Measurements from ENCODE around the gene ZBTB25. TPM values are rescaled to one million over a fixed set of nuclear protein-coding genes. Genes with fewer than 3 reads are reported as not detected.

Gene ZBTB25
- total RNA-seq, 2 experiments from 2014 or later = 56.8 to 58.1 TPM

- no peak overlapping the region for H3K27ac ChIP-seq (ENCODE audit: low read depth in 1 of 2, low read length in 2 of 2)
- H3K36me3 Mint-ChIP-seq (ENCODE audit: low read depth) = peaks cover 80% of the 10 kb centered on the region
These were observed 79.7 kb downstream of the ZBTB25 start for GRCh38 chr14:64423987-64424386.

GRCh38 chr14:64422756-64423155 lies 80.9 kb downstream of the ZBTB25 start:
- Mint-ChIP-seq H3K4me3 (no peak overlapping the region), H3K9me3 (no peaks in the 10 kb centered on the region), H3K36me3 (ENCODE audit: low read depth) (peaks cover 76% of the 10 kb centered on the region), H3K4me1 (ENCODE audit: low read depth) (no peaks in the 10 kb centered on the region), H3K27ac (no peak overlapping the region), H3K27me3 (no peaks in the 10 kb centered on the region)
- H3K4me3 ChIP-seq (ENCODE audit: low read length) = no peak overlapping the region
- H3K27ac ChIP-seq (ENCODE audit: low read depth in 1 of 2, low read length in 2 of 2) = no peak overlapping the region
- no peak for DNase-seq
- TF ChIP-seq, protein P1, sequence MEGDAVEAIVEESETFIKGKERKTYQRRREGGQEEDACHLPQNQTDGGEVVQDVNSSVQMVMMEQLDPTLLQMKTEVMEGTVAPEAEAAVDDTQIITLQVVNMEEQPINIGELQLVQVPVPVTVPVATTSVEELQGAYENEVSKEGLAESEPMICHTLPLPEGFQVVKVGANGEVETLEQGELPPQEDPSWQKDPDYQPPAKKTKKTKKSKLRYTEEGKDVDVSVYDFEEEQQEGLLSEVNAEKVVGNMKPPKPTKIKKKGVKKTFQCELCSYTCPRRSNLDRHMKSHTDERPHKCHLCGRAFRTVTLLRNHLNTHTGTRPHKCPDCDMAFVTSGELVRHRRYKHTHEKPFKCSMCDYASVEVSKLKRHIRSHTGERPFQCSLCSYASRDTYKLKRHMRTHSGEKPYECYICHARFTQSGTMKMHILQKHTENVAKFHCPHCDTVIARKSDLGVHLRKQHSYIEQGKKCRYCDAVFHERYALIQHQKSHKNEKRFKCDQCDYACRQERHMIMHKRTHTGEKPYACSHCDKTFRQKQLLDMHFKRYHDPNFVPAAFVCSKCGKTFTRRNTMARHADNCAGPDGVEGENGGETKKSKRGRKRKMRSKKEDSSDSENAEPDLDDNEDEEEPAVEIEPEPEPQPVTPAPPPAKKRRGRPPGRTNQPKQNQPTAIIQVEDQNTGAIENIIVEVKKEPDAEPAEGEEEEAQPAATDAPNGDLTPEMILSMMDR (IDR thresholded peaks at IDR 0.05) = no peak
- peaks cover 46% of the 10 kb centered on the region for H3K36me3 ChIP-seq (ENCODE audit: insufficient read depth, low read length)
- ChIA-PET POLR2A (no interaction called here), CTCF (interaction anchor here (1.3 kb wide), 1 partner anchor 9 kb away, joined by 3 read pairs; no protein-coding TSS in a partner anchor)
- no peaks in the 10 kb centered on the region for H3K9me3 ChIP-seq (ENCODE audit: control insufficient read depth in 1 of 2, insufficient read depth in 1 of 2, low read length in 2 of 2)
- ATAC-seq (ENCODE audit: poor library complexity) = no peak
- no peaks in the 10 kb centered on the region for H3K27me3 ChIP-seq (ENCODE audit: control insufficient read depth in 1 of 2, insufficient read depth in 2 of 2, low read length in 2 of 2)
- intact Hi-C loops (cut with DNase I, micrococcal nuclease) = no loop called here
- no peaks in the 10 kb centered on the region for H3K4me1 ChIP-seq (ENCODE audit: insufficient read depth, low read length)

More at GRCh38 chr14:64423987-64424386, 79.7 kb downstream of the ZBTB25 start:
- Histone ChIP-seq H3K9me3 (ENCODE audit: control insufficient read depth in 1 of 2, insufficient read depth in 1 of 2, low read length in 2 of 2) (no peaks in the 10 kb centered on the region), H3K4me1 (ENCODE audit: insufficient read depth, low read length) (no peaks in the 10 kb centered on the region), H3K4me3 (ENCODE audit: low read length) (no peak overlapping the region), H3K36me3 (ENCODE audit: insufficient read depth, low read length) (peaks cover 47% of the 10 kb centered on the region), H3K27me3 (ENCODE audit: control insufficient read depth in 1 of 2, insufficient read depth in 2 of 2, low read length in 2 of 2) (no peaks in the 10 kb centered on the region)
- TF ChIP-seq, protein P1 (IDR thresholded peaks at IDR 0.05) = no peak
- ChIA-PET CTCF (interaction anchor here (1.3 kb wide), 1 partner anchor 10 kb away, joined by 3 read pairs; no protein-coding TSS in a partner anchor), POLR2A (no interaction called here)
- H3K27me3 Mint-ChIP-seq = no peaks in the 10 kb centered on the region
- no peak for ATAC-seq (ENCODE audit: poor library complexity)
- intact Hi-C loops (cut with DNase I, micrococcal nuclease) = no loop called here
- DNase-seq = no peak
- H3K27ac Mint-ChIP-seq = no peak overlapping the region
- H3K9me3 Mint-ChIP-seq = no peaks in the 10 kb centered on the region
- H3K4me1 Mint-ChIP-seq (ENCODE audit: low read depth) = no peaks in the 10 kb centered on the region
- no peak overlapping the region for H3K4me3 Mint-ChIP-seq

DNA sequence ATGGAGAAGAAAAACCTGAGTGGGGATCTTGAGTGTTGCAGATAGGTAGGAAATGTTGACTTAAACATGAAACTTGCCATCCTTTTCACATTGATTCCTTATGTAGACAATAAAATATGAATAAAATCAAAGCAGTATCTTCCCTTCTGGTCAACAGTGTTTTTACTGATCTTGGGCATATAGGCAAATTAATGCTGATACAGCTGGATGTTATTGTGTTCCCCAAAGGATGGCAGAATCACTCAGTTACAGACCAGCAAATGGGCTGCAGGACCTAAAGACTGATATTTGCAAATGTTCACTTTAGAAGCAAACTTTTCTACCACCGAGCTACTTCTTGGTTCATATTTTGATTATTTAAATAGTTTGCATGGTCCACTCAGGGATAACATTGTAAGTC lies 81.6 kb downstream of the ZBTB25 start:
- POLR2A ChIA-PET = no interaction called here
- no peak overlapping the region for H3K27ac Mint-ChIP-seq
- H3K36me3 Mint-ChIP-seq (ENCODE audit: low read depth) = peaks cover 76% of the 10 kb centered on the region
- H3K27me3 Mint-ChIP-seq = no peaks in the 10 kb centered on the region
- peaks cover 44% of the 10 kb centered on the region for H3K36me3 ChIP-seq (ENCODE audit: insufficient read depth, low read length)
- no peaks in the 10 kb centered on the region for H3K4me1 Mint-ChIP-seq (ENCODE audit: low read depth)
- H3K9me3 ChIP-seq (ENCODE audit: control insufficient read depth in 1 of 2, insufficient read depth in 1 of 2, low read length in 2 of 2) = no peaks in the 10 kb centered on the region
- H3K9me3 Mint-ChIP-seq = no peaks in the 10 kb centered on the region
- CTCF ChIA-PET = interaction anchor here (1.3 kb wide), 1 partner anchor 8 kb away, joined by 5 read pairs; no protein-coding TSS in a partner anchor
- H3K4me1 ChIP-seq (ENCODE audit: insufficient read depth, low read length) = no peaks in the 10 kb centered on the region
- ATAC-seq (ENCODE audit: poor library complexity) (no peak), DNase-seq (no peak)
- TF ChIP-seq, protein P1 (IDR thresholded peaks at IDR 0.05) = no peak
- H3K27ac ChIP-seq (ENCODE audit: low read depth in 1 of 2, low read length in 2 of 2) = no peak overlapping the region
- H3K27me3 ChIP-seq (ENCODE audit: control insufficient read depth in 1 of 2, insufficient read depth in 2 of 2, low read length in 2 of 2) = no peaks in the 10 kb centered on the region
- H3K4me3 Mint-ChIP-seq = no peak overlapping the region
- intact Hi-C loops (cut with DNase I, micrococcal nuclease) = no loop called here
- no peak overlapping the region for H3K4me3 ChIP-seq (ENCODE audit: low read length)

Data from CD4-positive, alpha-beta T cell (primary cell).